Upper lobe of right lung (tissue), 1 donor: ENCODE data around the gene ADGRL4. TPM values are rescaled to one million over a fixed set of nuclear protein-coding genes. Genes with fewer than 3 reads are reported as not detected.
A peak's percentile ranks its signal among the peaks of the same experiment; 100 is the strongest.

Experiments used
- ATAC-seq: fragments of 200-7000 bp; cut with Tn5 transposase; one replicate; pipeline ENCODE4 v1.9.1; 2020; ENCODE audit warnings: mild to moderate bottlenecking, moderate library complexity
- DNase-seq: peaks from one replicate; pipeline ENCODE4 v3.0.0-alpha.2; 2020
- H3K27ac ChIP-seq: fragments of 200-600 bp; one replicate; pipeline ENCODE4 v1.8.0; 2022
- H3K27me3 ChIP-seq: fragments of 200-600 bp; one replicate; pipeline ENCODE4 v1.8.0; 2022; ENCODE audit warnings: mild to moderate bottlenecking
- H3K36me3 ChIP-seq: fragments of 200-600 bp; one replicate; pipeline ENCODE4 v1.8.0; 2022
- H3K4me1 ChIP-seq: fragments of 200-600 bp; one replicate; pipeline ENCODE4 v1.8.0; 2022
- H3K4me3 ChIP-seq: fragments of 200-600 bp; one replicate; pipeline ENCODE4 v1.8.0; 2022; ENCODE audit warnings: mild to moderate bottlenecking
- H3K9me3 ChIP-seq: fragments of 200-600 bp; one replicate; pipeline ENCODE4 v1.8.0; 2022
- intact Hi-C: fragments of 100-400 bp; cut with DNase I; formaldehyde crosslinking; loops from one replicate; pipeline ENCODE4 v1.11.0; 2022
- total RNA-seq: library from RNA; stranded (reverse); fragmentation: NEBNext Ultra II Directional; extraction: Animal tissue kit (Norgen Biotek cat#: 25700); gene quantifications from one replicate; pipeline ENCODE4 v1.2.1, GENCODE V29; 2021
- TF ChIP-seq, protein P1 (sequence below): fragments of 200-600 bp; IDR thresholded peaks from one replicate; pipeline ENCODE4 v1.8.0; 2022; ENCODE audit warnings: antibody characterized with exemption
- donor health status: DM: no; HTN: yes; CAD: no; lungs with severe emphysema.

ADGRL4 gene
- total RNA-seq, 1 donor from 2014 or later, result 31.9 TPM

DNA sequence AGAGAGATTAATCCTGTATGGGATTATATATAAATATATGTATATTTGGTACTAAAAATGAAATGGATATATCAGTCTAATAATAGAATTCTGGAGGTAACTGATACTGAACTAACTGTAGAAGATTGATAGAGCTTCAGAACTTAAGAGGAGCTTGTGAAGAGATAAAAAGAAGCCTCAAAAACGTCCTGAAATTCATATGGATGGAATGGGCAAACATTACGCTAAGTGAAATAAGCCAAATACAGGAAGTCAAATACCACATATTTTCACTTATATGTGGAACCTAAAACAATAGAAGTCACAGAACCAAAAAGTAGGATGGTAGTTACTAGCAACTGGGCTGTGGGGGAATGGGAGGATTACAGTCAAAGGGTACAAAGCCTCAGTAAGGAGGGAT, 36.0 kb upstream of the ADGRL4 start:
- no peak overlapping the region for H3K4me3 ChIP-seq
- no peaks in the 10 kb centered on the region for H3K36me3 ChIP-seq
- H3K27ac ChIP-seq, result no peak overlapping the region
- H3K4me1 ChIP-seq, result no peaks in the 10 kb centered on the region
- intact Hi-C loops, result no loop called here
- H3K9me3 ChIP-seq, result no peaks in the 10 kb centered on the region
- no peaks in the 10 kb centered on the region for H3K27me3 ChIP-seq
- ATAC-seq (no peak), DNase-seq (no peak)
- TF ChIP-seq, protein P1, sequence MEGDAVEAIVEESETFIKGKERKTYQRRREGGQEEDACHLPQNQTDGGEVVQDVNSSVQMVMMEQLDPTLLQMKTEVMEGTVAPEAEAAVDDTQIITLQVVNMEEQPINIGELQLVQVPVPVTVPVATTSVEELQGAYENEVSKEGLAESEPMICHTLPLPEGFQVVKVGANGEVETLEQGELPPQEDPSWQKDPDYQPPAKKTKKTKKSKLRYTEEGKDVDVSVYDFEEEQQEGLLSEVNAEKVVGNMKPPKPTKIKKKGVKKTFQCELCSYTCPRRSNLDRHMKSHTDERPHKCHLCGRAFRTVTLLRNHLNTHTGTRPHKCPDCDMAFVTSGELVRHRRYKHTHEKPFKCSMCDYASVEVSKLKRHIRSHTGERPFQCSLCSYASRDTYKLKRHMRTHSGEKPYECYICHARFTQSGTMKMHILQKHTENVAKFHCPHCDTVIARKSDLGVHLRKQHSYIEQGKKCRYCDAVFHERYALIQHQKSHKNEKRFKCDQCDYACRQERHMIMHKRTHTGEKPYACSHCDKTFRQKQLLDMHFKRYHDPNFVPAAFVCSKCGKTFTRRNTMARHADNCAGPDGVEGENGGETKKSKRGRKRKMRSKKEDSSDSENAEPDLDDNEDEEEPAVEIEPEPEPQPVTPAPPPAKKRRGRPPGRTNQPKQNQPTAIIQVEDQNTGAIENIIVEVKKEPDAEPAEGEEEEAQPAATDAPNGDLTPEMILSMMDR, result no peak

- Histone ChIP-seq H3K4me1 (no peaks in the 10 kb centered on the region), H3K4me3 (no peak overlapping the region), H3K27me3 (no peaks in the 10 kb centered on the region), H3K9me3 (no peaks in the 10 kb centered on the region), H3K36me3 (no peaks in the 10 kb centered on the region), H3K27ac (no peak overlapping the region)
- DNase-seq (no peak), ATAC-seq (no peak)
- TF ChIP-seq, protein P1, result no peak
- intact Hi-C loops, result no loop called here
Measured at GRCh38 chr1:79042117-79042516, 35.6 kb upstream of the ADGRL4 start.

GRCh38 chr1:79041666-79042065, 35.1 kb upstream of the ADGRL4 start:
- Histone ChIP-seq H3K27ac (no peak overlapping the region), H3K9me3 (no peaks in the 10 kb centered on the region), H3K4me1 (no peaks in the 10 kb centered on the region), H3K27me3 (no peaks in the 10 kb centered on the region), H3K4me3 (no peak overlapping the region), H3K36me3 (no peaks in the 10 kb centered on the region)
- DNase-seq, result no peak
- ATAC-seq, result no peak
- intact Hi-C loops, result no loop called here
- TF ChIP-seq, protein P1, result no peak

DNA sequence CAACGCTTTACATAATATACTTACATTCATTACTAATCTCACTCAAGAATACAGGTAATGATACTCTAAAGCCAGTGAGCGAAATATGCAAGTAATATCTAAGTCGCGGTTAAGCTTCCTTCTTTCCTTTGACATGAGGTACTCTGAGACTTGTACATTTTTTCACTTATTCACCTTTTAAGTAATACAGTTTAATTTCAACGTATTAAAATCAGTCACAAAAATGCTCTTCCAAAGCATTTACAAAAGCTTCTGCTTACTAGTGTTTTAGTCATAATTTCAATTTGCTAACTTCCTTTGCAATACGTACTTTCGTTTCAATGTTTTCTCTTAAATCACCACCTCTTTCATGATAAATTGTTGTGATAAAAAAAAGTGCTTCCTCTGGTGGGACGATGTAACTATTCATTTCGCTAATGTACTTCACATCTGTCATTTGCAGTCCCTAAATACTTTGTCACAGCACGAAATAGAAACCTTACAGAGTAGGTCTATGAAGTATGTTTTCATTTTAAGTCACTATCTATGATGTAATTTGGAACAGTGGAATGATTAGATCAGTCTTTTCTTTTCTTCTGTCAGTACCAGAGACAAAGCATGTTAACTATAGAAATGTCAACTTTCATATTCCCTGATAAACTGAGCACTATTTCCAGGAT, 34.0 kb upstream of the ADGRL4 start:
- TF ChIP-seq, protein P1, result no peak
- Histone ChIP-seq H3K27ac (no peak overlapping the region), H3K4me1 (no peaks in the 10 kb centered on the region), H3K36me3 (no peaks in the 10 kb centered on the region), H3K4me3 (peak overlapping the region; percentile 30), H3K27me3 (no peaks in the 10 kb centered on the region), H3K9me3 (no peaks in the 10 kb centered on the region)
- intact Hi-C loops, result no loop called here
- DNase-seq (no peak), ATAC-seq (no peak)

DNA sequence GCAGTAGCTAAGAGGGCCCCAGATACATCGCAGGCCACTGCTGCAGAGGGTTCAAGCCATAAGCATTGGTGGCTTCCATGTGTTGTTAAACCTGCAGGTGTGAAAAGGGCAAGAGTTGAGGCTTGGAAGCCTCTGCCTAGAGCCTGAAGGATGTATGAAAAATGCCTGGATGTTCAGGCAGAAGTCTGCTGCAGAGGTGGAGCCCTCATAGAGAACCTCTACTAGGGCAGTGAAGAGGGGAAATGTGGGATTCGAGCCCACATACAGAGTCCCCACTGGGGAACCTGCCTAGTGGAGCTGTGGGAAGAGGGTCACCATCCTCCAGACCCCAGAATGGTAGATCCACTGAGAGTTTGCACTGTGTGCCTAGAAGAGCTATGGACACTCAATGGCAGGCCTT, 30.6 kb upstream of the ADGRL4 start:
- Histone ChIP-seq H3K4me1 (no peaks in the 10 kb centered on the region), H3K36me3 (no peaks in the 10 kb centered on the region), H3K27ac (no peak overlapping the region), H3K4me3 (no peak overlapping the region), H3K27me3 (no peaks in the 10 kb centered on the region), H3K9me3 (no peaks in the 10 kb centered on the region)
- TF ChIP-seq, protein P1, result no peak
- ATAC-seq (no peak), DNase-seq (no peak)
- intact Hi-C loops, result no loop called here

- no peaks in the 10 kb centered on the region for H3K4me1 ChIP-seq
- H3K27me3 ChIP-seq, result no peaks in the 10 kb centered on the region
- ATAC-seq (no peak), DNase-seq (no peak)
- no peaks in the 10 kb centered on the region for H3K9me3 ChIP-seq
- TF ChIP-seq, protein P1, result no peak
- no peak overlapping the region for H3K27ac ChIP-seq
- intact Hi-C loops, result no loop called here
- H3K36me3 ChIP-seq, result no peaks in the 10 kb centered on the region
- H3K4me3 ChIP-seq, result no peak overlapping the region
Measured at GRCh38 chr1:79012500-79012899, 6.0 kb upstream of the ADGRL4 start.
